H1 (cell line): Measurements from ENCODE around the gene AP4M1. TPM values are rescaled to one million over a fixed set of nuclear protein-coding genes. Genes with fewer than 3 reads are reported as not detected.

Experiments
- BCL11A ChIP-seq, 2 experiments: IDR thresholded peaks; one replicate each; pipeline ENCODE4 v1.6.1; 2011; ENCODE audit warnings: low read depth in 2 of 2, low read length in 2 of 2, mild to moderate bottlenecking in 2 of 2
- CHD2 ChIP-seq: IDR thresholded peaks from 2 replicates; pipeline ENCODE4 v1.6.1; 2012; ENCODE audit warnings: low read length, improper control_type of control experiment
- CREB1 ChIP-seq: IDR thresholded peaks from 2 replicates; pipeline ENCODE4 v1.6.1; 2012; ENCODE audit warnings: inconsistent platforms
- E2F6 ChIP-seq: IDR thresholded peaks from 2 replicates; pipeline ENCODE4 v1.6.1; 2012; ENCODE audit warnings: inconsistent platforms
- EZH2 ChIP-seq: fragments of 200-600 bp; sonication (generic); IDR thresholded peaks from 2 replicates; pipeline ENCODE4 v1.7.1; 2012; ENCODE audit warnings: low read depth, mild to moderate bottlenecking, moderate library complexity, low read length, inconsistent platforms; ENCODE audit not compliant: severe bottlenecking
- GABPA ChIP-seq: IDR thresholded peaks from 2 replicates; pipeline ENCODE4 v1.6.1; 2011; ENCODE audit warnings: mild to moderate bottlenecking, low read length, moderate library complexity, borderline replicate concordance; ENCODE audit not compliant: insufficient read depth
- HDAC2 ChIP-seq, 2 experiments: fragments of 300-600 bp in 1 of 2; sonication (generic) in 1 of 2; IDR thresholded peaks; 2 replicates each; pipeline ENCODE4 v1.6.1; 2011 to 2012; ENCODE audit warnings: low read depth in 2 of 2, low read length in 2 of 2, mild to moderate bottlenecking in 2 of 2, moderate library complexity in 2 of 2, borderline replicate concordance in 1 of 2, inconsistent platforms in 1 of 2
- HDAC6 ChIP-seq: IDR thresholded peaks from one replicate; pipeline ENCODE4 v1.7.1; 2012; ENCODE audit warnings: low read depth, mild to moderate bottlenecking, inconsistent platforms, low read length, moderate library complexity
- JUN ChIP-seq: IDR thresholded peaks from 2 replicates; pipeline ENCODE4 v1.6.1; 2011; ENCODE audit warnings: low read depth, mild to moderate bottlenecking, improper control_type of control experiment, low read length
- KDM5A ChIP-seq: fragments of 200-600 bp; IDR thresholded peaks from 2 replicates; pipeline ENCODE4 v1.7.1; 2012; ENCODE audit warnings: mild to moderate bottlenecking, low read length, inconsistent platforms, mixed read lengths
- NRF1 ChIP-seq: IDR thresholded peaks from 2 replicates; pipeline ENCODE4 v1.6.1; 2011; ENCODE audit warnings: mild to moderate bottlenecking, low read depth, low read length, improper control_type of control experiment
- PHF8 ChIP-seq: fragments of 200-600 bp; sonication (generic); conservative IDR thresholded peaks from 2 replicates; pipeline ENCODE4 v1.7.1; 2012; ENCODE audit warnings: low read depth, mild to moderate bottlenecking, inconsistent platforms, low read length, moderate library complexity
- RXRA ChIP-seq: IDR thresholded peaks from 2 replicates; pipeline ENCODE4 v1.6.1; 2011; ENCODE audit warnings: low read depth, mild to moderate bottlenecking, low read length, moderate library complexity; ENCODE audit not compliant: insufficient read depth
- SAP30 ChIP-seq: fragments of 300-600 bp; sonication (generic); IDR thresholded peaks from 2 replicates; pipeline ENCODE4 v1.7.1; 2012; ENCODE audit warnings: low read length, moderate library complexity, mild to moderate bottlenecking, inconsistent platforms; ENCODE audit not compliant: insufficient read depth, insufficient replicate concordance
- SP4 ChIP-seq: IDR thresholded peaks from 2 replicates; pipeline ENCODE4 v1.6.1; 2012; ENCODE audit warnings: low read length, inconsistent platforms
- TEAD4 ChIP-seq: IDR thresholded peaks from 2 replicates; pipeline ENCODE4 v1.6.1; 2012; ENCODE audit warnings: low read depth, low read length, inconsistent platforms, mixed read lengths
- polyA plus RNA-seq, 7 experiments: library from polyadenylated mRNA; depleted of rRNA in 3 of 7; stranded (reverse) in 5 of 7; unstranded in 2 of 7; fragments of >200 nt in 5 of 7; fragments of 200-250 nt in 2 of 7; gene quantifications; 1 replicate in 5 of 7; 2 replicates in 1 of 7; 4 replicates in 1 of 7; pipeline versions ENCODE4 v1.2.1 to v1.2.3, GENCODE V29; 2011 to 2013; ENCODE audit warnings: missing spikeins in 2 of 7, mixed read lengths in 2 of 7
- total RNA-seq: library from RNA; stranded (reverse); fragmentation: NEBNext Ultra II Directional; extraction: Animal tissue kit (Norgen Biotek cat#: 25700); gene quantifications from 2 replicates; pipeline ENCODE4 v1.2.1, GENCODE V29; 2021
- TF ChIP-seq, protein P1 (sequence below), 3 experiments: IDR thresholded peaks; 1 replicate in 2 of 3; 2 replicates in 1 of 3; pipeline versions ENCODE4 v1.5.1 to v1.6.1; 2011; ENCODE audit warnings: low read length in 3 of 3, mild to moderate bottlenecking in 3 of 3, inconsistent platforms in 2 of 3, low read depth in 1 of 3, moderate library complexity in 1 of 3; ENCODE audit not compliant: insufficient read depth in 1 of 3; ENCODE audit errors: control extremely low read depth in 1 of 3

Gene AP4M1
- total and polyA plus RNA-seq, 2 of the 8 experiments (the other 6 are each of a cell fraction or from before 2014, with no cell fraction given): 15.2 to 16.6 TPM

- TF ChIP-seq SAP30 (no peak), NRF1 (peak; percentile 72), EZH2 (no peak), SP4 (peak; percentile 94), CHD2 (peak; percentile 92), JUN (no peak), CREB1 (peak; percentile 71), TEAD4 (no peak), KDM5A (no peak), E2F6 (peak; percentile 73), PHF8 (peak; percentile 56), HDAC6 (no peak), RXRA (no peak), GABPA (no peak), BCL11A (IDR thresholded peaks at IDR 0.05; ENCODE audit: low read depth in 2 of 2, low read length in 2 of 2) (no peak), HDAC2 (IDR thresholded peaks at IDR 0.05; ENCODE audit: borderline replicate concordance in 1 of 2, low read depth in 2 of 2, low read length in 2 of 2) (0 out of 4 replicates have a peak, but pooled peaks of 1 of the 2 experiments have one; percentile 45)
- TF ChIP-seq, protein P1, sequence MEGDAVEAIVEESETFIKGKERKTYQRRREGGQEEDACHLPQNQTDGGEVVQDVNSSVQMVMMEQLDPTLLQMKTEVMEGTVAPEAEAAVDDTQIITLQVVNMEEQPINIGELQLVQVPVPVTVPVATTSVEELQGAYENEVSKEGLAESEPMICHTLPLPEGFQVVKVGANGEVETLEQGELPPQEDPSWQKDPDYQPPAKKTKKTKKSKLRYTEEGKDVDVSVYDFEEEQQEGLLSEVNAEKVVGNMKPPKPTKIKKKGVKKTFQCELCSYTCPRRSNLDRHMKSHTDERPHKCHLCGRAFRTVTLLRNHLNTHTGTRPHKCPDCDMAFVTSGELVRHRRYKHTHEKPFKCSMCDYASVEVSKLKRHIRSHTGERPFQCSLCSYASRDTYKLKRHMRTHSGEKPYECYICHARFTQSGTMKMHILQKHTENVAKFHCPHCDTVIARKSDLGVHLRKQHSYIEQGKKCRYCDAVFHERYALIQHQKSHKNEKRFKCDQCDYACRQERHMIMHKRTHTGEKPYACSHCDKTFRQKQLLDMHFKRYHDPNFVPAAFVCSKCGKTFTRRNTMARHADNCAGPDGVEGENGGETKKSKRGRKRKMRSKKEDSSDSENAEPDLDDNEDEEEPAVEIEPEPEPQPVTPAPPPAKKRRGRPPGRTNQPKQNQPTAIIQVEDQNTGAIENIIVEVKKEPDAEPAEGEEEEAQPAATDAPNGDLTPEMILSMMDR (IDR thresholded peaks at IDR 0.05; ENCODE audit: control extremely low read depth in 1 of 3, insufficient read depth in 1 of 3, low read depth in 1 of 3, low read length in 3 of 3): peak in 1 of 3 experiments; percentile 18; a peak in 2 of 4 replicates
Observed at GRCh38 chr7:100148559-100149328, 47.3 kb downstream of the AP4M1 start, which contains the start of gene LAMTOR4 (continued).
